Epithelial cell of esophagus (primary cell): ENCODE measurements around the gene OR10AD1.
"Not testable (repeated sequence)": the region's sequence is repeated elsewhere in the genome, so short reads cannot be mapped to it uniquely, and the experiment has no call there.

Source experiments
- DNase-seq: peaks from one replicate; pipeline ENCODE4 v3.0.0; 2010; ENCODE audit warnings: low read depth
- H3K4me3 ChIP-seq: 2 replicates; pipeline ENCODE4 v1.5.1; 2011; ENCODE audit warnings: mild to moderate bottlenecking, low read length, control low read depth
- TF ChIP-seq, protein P1 (sequence below): IDR thresholded peaks from 2 replicates; pipeline ENCODE4 v1.5.1; 2011; ENCODE audit warnings: low read depth, mild to moderate bottlenecking, low read length, control low read depth, inconsistent platforms; ENCODE audit not compliant: insufficient read depth; ENCODE audit errors: missing control alignments

Gene OR10AD1

DNA sequence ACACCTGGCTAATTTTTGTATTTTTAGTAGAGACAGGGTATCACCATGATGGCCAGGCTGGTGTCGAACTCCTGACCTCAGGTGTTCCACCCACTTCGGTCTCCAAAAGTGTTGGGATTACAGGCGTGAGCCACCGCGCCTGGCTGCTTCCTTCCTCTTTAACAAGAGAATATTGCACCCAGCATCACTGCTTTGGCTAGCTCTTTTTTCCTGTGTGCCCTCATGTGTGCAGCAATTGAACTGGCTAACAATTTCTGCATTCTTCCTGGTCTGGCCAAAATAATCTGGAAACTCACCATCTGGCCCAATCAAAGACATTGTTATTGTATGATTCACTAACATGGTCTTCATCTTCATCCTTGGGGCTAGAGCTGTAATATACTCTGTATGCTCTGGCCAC, 43.0 kb downstream of the OR10AD1 start:
- TF ChIP-seq, protein P1, sequence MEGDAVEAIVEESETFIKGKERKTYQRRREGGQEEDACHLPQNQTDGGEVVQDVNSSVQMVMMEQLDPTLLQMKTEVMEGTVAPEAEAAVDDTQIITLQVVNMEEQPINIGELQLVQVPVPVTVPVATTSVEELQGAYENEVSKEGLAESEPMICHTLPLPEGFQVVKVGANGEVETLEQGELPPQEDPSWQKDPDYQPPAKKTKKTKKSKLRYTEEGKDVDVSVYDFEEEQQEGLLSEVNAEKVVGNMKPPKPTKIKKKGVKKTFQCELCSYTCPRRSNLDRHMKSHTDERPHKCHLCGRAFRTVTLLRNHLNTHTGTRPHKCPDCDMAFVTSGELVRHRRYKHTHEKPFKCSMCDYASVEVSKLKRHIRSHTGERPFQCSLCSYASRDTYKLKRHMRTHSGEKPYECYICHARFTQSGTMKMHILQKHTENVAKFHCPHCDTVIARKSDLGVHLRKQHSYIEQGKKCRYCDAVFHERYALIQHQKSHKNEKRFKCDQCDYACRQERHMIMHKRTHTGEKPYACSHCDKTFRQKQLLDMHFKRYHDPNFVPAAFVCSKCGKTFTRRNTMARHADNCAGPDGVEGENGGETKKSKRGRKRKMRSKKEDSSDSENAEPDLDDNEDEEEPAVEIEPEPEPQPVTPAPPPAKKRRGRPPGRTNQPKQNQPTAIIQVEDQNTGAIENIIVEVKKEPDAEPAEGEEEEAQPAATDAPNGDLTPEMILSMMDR, result no peak
- no peak for DNase-seq
- no peak overlapping the region for H3K4me3 ChIP-seq

DNA sequence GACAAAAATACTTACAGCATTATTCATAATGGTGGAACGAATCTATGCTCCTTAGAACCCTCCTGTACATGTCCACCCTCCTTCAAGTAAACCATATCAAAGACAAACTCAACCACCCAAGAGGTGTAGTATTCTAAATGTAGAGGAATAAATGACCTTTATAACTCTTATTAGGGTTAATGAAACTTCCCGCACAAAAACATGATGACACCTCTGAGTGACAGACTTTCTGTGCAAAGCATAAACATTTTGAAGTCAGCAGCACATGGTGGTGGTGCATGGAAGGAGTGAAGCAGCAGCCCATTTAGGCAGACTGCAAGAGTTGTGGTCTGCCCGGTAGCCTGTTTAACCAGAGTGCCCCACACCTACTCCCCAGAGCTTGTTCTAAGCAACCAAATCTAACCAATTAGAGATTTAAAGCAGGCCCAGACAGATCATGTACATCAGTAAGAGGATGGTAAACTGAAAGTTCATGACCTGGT, 45.2 kb downstream of the OR10AD1 start:
- TF ChIP-seq, protein P1, result no peak
- no peak for DNase-seq

DNA sequence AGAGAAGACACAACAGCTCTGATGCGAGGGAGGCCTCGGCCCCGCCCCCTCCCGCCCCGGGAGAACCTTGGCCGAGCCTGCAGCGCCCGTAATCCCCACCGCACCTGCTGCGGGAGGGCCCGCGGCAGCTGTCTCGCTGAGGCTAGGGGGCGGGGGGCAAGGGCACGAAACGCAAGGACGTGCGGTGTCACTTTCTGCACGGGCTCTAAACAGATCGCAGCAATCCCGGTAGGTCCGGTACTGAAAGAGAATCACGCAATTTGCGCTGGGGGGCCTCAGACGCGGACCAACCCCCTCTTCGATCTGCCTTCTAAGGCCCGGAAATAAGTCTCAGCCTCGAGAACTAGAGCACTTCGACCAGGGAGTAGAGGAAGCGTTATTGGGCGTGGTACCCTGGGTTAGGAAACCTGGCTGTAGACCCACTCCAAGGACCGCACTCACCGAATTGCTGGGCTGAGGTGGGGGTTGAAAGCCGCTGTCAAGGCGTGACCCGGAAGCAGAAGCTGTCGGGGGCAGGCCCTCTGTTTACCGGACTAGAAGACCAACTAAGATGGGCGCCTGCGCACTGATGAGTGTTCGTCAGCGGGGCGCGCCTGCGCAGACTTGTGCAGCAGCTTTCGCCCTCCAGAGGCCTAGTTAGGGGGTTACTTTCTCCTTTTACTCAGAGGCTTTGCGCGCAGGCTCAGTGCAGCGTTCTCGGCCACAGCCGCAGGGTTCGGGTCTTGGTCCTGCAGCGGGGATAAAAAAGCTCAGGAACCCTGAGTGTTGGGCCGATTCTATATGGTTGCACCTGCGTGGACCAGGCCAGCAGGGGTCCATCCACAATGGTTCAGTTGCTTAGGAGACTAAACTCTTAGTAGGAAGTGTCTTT, 45.8 kb downstream of the OR10AD1 start, which contains the start of gene ASB8:
TSS of gene ASB8 (minus strand) at position 498 of the 871 bp plus-strand sequence. CDS start 4,019 bp downstream, outside the sequence.
- TF ChIP-seq, protein P1, result peak; percentile 51
- peak within 1 kb of the TSS; percentile 95 for H3K4me3 ChIP-seq
- DNase-seq, result peak; percentile 96

More for the DNA sequence above, 45.2 kb downstream of the OR10AD1 start:
- H3K4me3 ChIP-seq, result peak overlapping the region; percentile 95

DNA sequence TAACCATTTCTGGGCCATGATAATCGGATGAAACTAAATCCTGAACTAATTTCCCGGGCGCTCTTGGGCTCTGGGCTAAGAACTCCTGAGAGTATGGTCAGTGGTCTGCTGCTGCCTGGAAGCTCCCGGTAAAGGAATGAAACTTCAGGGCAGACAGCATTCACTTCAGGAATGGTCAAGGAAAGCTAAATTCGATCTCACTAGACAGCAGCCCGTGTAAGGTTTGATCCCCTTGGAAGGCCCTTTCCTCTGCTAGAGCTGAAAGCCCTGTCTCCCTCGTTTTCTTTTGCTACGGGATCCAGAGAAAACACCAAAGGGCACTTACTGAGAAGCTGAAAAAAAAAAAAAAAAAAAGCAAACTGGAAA, 46.5 kb downstream of the OR10AD1 start:
- no peak for DNase-seq
- peak overlapping the region; percentile 95 for H3K4me3 ChIP-seq
- TF ChIP-seq, protein P1, result no peak

DNA sequence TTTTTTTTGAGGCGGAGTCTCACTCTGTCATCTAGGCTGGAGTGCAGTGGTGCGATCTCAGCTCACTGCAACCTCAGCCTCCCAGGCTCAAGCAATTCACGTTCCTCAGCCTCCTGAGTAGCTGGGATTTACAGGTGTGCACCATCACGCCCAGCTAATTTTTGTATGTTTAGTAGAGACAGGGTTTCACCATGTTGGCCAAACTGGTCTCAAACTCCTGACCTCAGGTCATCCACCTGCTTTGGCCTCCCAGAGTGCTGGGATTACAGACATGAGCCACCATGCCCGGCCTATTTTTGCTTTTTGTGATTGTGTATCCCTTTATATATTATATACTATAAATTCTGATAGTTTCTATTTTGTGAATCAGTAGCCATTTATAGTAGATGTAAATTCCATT, 47.3 kb downstream of the OR10AD1 start:
- not testable (repeated sequence) for DNase-seq, H3K4me3 ChIP-seq
